Eye (tissue), 1 donor: ENCODE measurements around the gene DYRK3.
A peak's percentile ranks its signal among the peaks of the same experiment; 100 is the strongest.

Experiments
- DNase-seq: peaks from one replicate; pipeline ENCODE4 v3.0.0-alpha.2; 2015

The DYRK3 gene

DNA sequence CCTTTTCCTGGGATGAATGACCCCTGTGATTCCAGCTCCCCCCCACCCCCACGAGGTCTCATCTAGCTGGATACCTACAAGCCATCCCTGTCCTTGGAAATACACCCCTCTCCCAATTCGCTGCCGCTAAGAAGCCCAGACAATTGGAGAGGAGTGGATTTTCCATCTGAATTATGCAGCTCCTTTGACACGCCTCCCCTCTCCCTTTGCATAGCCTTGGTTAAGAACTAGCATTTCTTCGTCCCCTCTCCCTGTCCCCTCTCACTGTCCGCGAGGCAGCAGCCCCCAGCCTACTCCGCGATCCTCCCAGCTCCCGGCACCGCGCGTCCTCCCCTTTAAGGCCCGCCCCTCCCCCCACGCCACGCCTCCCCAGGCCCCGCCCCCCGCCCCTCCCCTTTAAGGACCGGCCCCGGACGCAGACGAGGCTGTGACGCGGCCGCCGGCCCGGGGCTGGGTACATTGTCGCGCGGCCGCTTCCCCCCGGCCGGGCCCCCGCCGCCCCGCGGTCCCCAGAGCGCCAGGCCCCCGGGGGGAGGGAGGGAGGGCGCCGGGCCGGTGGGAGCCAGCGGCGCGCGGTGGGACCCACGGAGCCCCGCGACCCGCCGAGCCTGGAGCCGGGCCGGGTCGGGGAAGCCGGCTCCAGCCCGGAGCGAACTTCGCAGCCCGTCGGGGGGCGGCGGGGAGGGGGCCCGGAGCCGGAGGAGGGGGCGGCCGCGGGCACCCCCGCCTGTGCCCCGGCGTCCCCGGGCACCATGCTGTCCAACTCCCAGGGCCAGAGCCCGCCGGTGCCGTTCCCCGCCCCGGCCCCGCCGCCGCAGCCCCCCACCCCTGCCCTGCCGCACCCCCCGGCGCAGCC is 49.4 kb downstream of the DYRK3 start, which contains the start of gene MAPKAPK2:
Gene MAPKAPK2, plus strand, starts transcription at position 428 of the 856 bp plus-strand sequence. Its CDS starts 325 bp downstream, at position 753.
- peak; percentile 90 for DNase-seq

DNA sequence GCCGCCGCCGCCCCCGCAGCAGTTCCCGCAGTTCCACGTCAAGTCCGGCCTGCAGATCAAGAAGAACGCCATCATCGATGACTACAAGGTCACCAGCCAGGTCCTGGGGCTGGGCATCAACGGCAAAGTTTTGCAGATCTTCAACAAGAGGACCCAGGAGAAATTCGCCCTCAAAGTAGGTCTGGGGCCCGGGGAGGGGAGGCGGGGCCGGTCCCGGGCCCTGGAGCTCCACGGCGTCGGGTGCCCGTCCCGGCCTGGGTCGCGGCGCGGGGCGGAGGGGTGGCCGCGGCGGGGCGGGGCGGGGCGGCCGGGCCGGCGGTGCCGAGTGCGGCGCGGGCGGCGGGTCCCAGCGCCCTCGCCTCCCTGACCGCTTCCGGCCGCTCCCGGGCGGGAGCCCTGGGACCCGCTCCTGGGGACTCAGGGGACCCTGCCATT is 50.0 kb downstream of the DYRK3 start:
- DNase-seq, result peak; percentile 77

DNA sequence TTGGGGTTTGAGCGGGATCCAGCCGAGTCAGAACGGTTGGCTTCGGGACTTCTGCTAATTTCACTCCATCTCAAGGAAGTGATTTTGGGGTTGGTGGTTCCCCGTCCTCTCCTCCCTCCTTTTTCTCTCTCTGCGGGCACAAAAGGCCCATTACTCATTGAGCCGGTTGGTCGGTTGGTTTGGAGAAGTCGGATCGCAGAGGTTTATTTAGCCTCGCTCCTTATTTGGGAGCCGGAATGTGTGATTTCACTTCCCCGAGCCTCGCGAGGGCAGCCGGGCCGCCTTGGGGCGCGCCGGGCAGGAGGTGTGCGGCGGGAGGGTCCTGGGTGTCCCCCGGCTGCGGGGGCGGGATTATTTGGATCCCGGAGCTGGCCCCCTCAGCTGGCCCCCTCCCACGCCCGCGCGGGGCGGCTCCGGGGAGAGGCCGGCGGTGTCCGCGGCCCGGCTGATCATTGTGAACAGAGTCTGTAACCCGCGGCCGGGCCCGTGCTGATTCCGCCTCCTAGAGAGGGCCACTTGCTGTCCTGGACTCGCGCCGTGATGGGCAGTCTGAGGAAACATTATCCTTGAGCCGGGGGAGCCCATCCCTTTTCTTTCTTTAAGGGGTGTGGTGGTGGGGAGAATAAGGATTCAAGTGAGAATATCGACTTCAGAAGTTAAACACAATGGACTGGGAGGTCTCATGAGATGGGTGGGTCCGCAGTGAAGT is 50.6 kb downstream of the DYRK3 start:
- peak; percentile 84 for DNase-seq

DNA sequence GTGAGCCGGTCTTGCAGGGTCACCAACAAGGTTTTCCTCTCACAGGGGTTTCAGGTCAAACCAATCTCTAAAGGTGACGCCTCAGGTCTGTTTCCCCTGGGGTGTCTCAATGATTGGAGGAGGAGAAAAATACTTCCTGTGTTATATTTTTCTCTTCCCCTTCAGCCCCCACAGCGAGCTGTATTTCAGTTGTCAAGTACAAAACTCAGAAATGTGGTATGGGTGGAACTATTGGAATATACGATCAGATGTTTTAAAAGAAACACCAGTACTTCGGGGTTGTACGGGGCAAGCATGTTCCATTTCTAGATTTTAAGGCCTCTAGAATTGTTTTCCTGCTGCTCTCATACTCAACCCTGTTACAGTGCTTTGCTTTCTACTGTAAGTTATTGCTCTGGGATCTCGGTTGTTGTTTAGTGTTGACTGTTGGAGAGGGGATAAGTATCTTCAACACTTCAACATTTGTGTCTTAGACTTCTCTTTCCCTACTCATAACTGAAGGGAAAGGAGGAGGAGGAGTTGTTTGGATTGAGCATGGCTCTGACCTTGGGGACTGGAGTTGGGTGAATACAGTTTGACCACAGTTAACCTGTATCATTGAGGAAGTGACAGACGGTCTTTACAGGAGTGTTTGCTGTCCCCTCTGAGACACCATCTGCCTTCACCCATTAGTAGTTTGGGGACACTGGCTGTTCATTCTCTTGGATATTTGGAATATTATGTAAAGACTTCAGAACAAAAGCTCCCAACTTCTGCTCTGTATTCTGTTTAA is 51.3 kb downstream of the DYRK3 start:
- no peak for DNase-seq

DNA sequence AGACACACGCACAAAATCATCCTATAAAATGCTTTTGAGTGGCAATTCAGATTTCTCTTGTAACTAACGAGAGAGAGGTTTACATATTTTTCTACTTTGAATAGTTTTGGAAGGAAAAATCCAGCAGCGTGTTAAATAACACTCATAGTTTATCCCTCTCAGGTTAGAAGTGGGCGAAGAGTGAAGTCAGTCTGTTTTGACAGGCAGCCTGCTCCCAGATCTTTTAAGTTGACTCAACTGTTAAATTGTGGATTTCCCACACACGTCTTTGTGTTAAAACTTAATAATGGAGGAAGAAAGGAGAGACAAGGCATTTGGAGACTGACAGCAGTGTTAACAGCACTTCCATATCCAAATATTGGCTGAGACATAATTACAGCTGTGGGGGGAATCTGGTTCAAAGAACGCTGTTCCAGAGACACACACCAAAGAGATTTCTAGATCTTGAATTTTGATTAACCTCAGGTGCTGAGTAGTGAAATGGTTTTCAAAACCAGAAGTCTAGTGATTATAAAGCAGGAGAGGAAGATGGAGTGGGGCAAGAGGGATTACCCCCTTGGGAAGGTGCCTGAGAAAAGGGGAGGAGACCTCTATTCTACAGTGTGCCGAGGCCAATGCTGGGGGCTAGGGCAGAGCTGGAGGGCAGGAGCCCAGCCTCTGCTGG is 52.0 kb downstream of the DYRK3 start:
- DNase-seq, result no peak

DNA sequence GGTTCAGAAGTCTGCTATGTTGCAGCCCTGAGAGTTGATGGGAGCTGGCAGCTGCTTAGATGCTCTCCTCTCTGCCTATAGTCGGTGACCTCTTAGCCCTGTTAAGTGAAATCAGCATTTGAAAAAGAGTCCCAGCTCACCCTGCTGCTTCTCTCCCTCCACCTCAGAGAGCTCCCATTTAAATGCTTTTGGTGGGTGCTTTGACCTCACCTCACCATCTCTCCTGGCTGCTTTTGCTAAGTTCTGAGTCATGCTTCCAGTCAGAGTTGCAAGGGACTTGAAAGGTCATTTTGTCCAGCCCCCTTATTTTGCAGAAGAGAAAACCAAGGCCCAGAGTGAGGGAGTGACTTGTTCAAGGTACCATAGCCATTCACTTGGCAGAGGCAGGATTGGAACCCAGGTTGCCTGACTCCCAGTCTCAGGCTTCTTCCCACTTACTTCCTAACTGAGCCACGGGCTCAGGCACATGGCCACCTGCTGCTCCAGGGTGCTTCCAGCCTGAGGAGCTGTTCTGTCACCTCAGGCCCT is 52.6 kb downstream of the DYRK3 start:
- DNase-seq, result no peak

DNA sequence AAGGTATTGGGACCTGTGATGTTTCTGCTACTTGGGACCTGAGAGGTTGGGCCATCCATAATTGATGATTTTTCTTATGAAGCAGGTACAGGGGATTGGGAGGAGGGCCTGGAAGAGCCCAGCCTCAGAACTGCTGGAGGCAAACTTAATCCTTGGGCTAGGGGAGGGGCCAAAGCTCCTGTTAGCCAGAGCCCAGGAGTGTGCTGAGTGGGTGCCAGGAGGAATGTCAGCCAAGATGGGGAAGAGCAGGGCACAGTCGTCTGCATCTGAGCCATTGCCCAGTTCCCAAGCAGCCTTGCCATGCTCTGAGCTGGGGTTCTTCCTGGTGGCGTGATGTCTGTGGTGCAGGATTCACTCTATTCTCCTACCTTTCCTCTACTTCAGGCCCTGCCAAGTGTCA is 55.2 kb downstream of the DYRK3 start:
- DNase-seq, result no peak

DNA sequence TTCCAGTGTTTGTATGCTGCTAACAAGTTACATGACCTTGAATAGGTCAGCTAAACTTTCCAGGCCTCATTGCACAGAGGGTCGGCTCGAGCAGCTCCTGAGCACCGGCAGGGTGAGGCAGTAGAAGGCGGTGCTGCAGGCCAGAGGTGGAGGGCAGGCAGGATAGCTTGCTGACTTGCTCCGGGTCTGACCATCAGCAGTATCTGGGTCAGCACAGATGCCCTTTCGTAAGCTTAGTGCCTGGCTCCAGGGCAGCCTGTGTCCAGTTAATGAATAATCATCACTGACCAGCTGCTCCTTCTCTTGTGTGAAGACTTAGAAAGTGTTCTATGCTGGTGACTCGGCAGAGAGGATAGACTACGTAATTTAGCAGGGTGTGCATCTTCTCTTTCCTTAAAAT is 56.3 kb downstream of the DYRK3 start:
- DNase-seq, result no peak

DNA sequence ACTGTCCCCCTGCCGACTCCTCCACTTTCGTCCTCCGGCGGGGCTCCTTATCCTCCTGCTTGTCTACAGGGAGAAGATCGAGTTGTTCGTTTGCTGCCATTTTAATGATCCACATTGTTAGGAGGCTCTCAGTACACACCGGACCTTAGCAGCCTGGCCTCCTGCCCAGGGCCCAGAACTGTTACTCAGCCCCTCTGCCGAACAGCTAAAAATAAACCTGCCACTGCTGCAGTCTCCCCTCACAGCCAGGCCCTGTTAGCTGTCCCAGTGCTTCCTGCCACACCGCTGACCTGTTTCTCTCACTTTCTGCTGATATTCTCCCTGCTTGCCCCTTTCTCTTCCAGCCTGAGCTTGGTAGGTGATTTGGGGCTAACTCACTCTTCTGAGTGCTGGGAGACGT is 57.7 kb downstream of the DYRK3 start:
- no peak for DNase-seq

DNA sequence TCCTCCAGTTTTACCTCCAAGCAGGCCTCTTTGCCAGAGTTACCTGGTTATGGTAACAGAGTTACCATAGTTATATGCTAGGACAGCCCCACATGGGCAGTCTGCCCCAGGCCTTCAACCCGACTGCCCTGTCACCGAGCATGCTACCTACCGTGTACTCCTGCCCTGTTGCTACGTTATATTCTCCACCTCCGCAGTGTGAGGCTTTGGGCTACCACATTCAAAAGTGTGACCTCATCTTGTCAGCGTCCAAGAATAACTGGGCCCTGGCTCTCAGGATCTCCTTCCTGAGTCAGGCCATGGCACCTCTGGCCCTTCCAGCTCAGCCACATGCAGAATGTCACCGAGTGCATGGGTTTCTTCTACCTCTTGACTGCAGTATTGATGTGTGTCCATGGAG is 58.3 kb downstream of the DYRK3 start:
- DNase-seq, result no peak

DNA sequence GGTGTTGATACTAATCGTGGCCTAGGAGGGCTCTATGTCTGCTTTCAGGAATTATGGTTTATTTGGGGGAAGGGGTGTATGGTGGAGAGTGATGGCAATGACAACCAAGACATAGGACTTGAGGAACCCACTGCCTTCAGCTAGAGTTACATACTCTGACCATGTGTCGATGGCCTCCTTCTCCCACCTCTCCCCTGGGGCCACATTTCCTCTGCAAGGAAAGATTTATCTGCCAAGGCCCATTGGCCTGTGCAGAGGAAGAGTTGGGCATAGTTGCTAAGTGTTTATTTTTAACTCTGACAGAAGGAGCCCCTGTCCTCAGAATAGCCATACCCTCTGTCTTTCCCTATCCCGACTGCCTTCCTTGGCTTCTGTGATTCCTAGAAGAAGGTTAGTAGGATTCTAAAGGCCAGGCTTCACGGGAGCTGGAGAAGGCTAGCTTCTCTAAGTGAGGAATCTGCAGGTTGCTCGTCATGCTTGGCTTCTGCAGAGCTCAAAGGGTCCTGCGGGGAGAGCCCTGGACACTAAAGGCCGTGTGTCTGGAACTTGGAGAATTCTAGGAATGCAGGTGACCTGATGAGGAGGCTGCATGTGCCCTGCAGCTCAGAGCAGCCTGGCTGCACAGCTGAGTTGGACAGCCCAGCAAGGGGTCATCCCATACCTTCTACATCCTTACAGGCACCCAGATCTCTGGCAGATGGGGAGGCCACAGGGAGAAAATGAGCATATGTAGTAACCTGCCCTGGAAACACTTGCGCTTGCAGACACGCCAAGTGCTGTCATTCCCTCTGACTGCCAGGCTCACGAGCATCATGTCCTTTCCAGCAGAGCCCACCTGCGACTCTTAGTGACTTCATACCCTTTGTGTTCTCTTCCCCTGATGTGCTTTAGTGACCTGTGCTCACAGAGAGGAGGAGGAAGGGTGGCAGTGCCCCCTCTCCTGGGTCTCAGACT is 59.1 kb downstream of the DYRK3 start:
- peak; percentile 38 for DNase-seq

DNA sequence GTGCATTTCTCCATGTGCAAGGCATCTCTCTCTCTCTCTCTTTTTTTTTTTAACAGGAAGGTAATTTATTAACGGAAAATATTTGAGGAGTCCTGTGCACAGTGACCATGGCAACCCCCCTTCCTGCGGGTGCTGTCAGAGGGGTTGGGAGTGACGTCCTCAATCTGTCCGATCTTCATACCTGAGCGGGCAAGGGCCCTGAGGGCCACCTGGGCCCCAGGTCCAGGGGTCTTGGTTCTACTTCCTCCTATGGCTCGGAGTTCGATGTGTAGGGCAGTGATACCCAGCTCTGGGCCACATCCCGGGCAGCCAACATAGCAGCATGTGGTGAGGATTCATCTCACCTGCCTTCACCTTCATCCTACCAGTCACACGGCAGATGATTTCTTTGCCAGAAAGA is 60.4 kb downstream of the DYRK3 start:
- no peak for DNase-seq

DNA sequence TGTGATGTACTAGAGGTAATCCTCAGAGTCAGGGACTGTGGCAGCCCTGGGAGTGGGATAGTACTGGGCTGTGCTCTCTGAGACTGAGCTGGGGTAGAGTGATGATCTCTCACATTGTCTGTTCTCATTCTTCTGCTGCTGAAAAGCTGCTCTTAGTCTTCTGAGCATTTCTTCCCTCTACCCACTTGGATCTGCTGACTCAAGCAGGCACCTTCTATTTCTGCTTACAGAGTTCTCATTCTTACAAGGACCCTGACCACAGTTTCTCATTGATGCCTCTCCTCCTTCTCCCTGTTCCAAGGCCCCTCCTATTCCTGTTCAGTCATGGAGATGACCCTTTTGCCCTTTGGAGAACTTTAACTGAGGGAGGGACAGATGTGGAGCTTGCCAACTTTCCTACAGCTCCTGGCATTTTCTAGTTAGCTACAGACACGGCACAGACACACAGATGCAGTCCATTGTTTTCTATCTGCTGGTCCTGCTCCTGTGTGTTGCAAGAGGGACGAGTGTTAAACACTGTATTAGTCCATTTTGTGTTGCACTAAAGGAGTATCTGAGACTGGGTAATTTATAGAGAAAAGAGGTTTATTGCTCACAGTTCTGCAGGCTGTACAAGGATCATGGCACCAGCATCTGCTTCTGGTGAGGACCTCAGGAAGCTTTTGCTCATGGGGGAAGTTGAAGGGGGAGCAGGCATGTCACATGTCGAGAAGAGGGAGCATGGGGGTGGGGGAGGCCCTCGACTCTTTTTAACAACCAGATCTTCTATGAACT is 61.7 kb downstream of the DYRK3 start:
- DNase-seq, result no peak

DNA sequence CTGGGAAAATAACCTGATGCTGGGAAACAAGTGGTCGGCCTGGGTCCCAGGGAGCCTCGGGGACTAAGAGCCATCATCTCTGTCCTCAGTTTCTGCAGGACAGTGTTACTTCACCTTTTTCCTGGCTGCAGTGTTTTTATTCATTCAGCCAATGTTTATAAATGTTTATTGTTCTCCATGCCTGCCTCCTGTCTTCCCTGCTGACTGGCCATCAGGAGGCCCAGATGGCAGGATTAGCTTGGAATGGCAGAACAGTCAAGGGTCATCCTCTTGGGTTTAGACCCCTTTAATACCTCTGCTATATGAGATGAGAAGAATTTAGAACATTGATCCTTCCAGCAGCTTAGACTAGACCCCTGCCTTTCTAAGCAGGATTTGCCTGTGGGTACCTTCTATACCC is 62.7 kb downstream of the DYRK3 start:
- DNase-seq, result no peak
